ENCODE results near the gene SDS. TPM values are rescaled to one million over a fixed set of nuclear protein-coding genes. Genes with fewer than 3 reads are reported as not detected.

Gene SDS
- total RNA-seq, 2 donors from 2014 or later, result 1.3 TPM; not detected in 1

Other genes with a start within 250 kb of the SDS start
- 10 to 100 TPM; 35.1 to 38.0 TPM for gene DDX54, start 218.4 kb downstream of the SDS start, total RNA-seq
- gene RITA1, start 218.2 kb downstream of the SDS start, total RNA-seq, result 10 to 100 TPM; 18.2 to 25.4 TPM
- gene TPCN1, start 182.4 kb downstream of the SDS start, total RNA-seq, result 10 to 100 TPM; 57.3 to 58.7 TPM
- gene SLC8B1, start 68.8 kb downstream of the SDS start, total RNA-seq, result 10 to 100 TPM; 17.1 to 18.8 TPM
- gene PLBD2, start 45.3 kb downstream of the SDS start, total RNA-seq, result 10 to 100 TPM; 38.2 to 43.0 TPM
- 1 to 10 TPM; 2.8 to 5.5 TPM for gene SDSL, start 18.5 kb upstream of the SDS start, total RNA-seq
- gene LHX5, start 68.0 kb upstream of the SDS start, total RNA-seq, result not detected